ENCODE measurements around the gene JARID2.
A peak's percentile ranks its signal among the peaks of the same experiment; 100 is the strongest.

Gene JARID2

DNA sequence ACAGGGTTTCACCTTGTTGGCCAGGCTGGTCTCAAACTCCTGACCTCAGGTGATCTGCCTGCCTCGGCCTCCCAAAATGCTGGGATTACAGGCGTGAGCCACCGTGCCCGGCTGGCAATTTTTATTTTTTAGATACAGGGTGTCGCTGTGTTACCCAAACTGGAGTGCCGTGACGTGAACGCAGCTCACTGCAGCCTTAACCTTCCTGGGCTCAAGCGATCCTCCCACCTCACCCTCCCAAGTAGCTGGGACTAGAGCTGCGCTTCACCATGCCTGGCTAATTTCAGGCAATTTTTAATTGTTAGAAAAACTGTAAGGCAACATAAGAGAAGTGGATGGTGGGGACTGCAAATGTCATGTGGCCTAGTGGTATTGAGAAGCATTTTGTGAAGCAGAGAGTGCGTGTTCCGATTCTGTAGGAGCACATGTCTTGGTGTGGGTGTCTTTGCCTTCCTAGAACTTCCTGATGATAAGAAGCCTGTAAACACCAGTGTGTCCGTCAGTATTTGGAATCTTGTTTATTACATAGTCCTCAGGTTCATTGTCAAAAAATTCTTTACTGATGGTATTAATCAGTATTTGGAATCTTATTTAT is 18.0 kb downstream of the JARID2 start:
- no peak for FAIRE-seq
- DNase-seq (ENCODE audit: extremely low spot score, insufficient read length, low read depth), result no peak

DNA sequence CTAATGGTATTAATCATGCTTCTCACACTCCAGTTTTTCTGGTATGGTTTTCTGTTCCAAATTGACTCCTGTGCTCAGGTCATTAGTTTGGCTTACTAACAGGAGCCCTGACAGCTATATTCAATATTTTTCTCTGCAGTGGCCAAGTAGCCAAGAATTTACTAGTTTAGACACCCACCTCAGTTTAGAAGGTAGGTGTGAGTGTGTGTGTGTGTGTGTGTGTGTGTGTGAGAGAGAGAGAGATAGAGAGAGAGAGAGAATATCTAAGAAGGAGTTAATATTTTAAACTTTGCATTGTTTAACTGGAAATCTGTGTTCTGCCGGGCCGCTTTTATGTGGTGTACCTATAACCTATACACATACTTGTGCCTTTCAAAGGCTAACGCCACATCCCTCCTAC is 18.5 kb downstream of the JARID2 start:
- FAIRE-seq (no peak), DNase-seq (ENCODE audit: extremely low spot score, insufficient read length, low read depth) (no peak)

DNA sequence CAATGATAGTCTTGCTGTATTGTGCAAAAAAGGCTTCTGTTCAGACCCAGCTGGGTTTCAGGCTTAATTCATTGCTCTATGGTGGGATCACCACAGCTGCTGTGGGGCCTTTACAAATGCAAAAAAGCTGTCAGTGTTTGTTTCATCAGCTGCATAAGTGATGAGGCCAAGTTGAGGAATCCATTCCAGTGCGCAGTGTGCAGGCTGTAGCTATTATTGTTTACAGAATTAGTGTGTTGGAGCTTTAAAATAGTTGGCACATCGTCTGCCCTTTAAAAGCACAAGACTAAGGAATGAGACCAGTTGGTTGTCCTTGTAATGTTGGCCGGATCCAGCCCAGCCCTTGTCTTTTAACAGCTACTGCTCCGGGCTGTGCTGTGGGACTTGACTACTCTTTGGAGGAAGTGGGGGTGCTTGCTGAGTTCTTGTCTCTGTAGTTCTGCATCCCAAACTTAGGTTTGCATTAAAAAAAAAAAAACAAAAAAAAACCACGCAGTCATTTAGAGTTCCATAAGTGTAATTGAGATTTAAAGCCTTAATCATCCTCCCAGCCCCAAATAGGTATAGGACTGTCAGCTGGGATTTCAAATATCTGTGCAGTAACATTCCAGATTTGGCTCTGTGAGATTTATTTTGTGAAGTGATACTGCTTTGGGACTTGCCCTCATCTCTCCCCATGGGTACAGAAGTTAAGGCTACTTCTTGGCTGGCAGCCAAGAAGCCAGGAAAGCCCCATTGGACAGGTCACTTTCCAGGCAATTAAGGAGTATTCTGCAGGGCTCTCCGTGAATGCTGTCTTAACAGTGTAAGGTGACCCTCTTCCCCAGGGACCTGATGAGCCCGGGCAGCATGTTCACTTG is 19.3 kb downstream of the JARID2 start:
- DNase-seq (ENCODE audit: extremely low spot score, insufficient read length, low read depth), result no peak
- FAIRE-seq, result no peak

DNA sequence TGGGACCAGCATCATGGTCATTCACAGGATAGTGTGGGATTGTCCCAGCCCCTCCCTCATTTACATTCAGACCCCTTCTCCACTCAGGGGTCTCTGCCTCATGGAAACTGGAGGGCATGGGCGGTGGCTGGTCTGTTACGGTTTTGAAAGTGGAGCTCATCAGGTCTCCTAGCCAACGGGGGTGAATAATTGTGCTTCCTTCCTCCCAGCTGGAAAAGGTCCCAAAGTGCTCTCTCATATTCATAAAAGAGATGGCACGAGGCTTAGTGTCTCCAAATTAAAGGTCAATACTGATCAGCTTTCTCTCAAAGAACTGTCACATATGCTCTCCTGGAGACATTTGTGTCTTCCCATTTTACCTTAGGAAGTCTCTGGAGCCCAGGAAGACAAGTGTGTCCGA is 19.9 kb downstream of the JARID2 start:
- FAIRE-seq (no peak), DNase-seq (ENCODE audit: extremely low spot score, insufficient read length, low read depth) (no peak)

DNA sequence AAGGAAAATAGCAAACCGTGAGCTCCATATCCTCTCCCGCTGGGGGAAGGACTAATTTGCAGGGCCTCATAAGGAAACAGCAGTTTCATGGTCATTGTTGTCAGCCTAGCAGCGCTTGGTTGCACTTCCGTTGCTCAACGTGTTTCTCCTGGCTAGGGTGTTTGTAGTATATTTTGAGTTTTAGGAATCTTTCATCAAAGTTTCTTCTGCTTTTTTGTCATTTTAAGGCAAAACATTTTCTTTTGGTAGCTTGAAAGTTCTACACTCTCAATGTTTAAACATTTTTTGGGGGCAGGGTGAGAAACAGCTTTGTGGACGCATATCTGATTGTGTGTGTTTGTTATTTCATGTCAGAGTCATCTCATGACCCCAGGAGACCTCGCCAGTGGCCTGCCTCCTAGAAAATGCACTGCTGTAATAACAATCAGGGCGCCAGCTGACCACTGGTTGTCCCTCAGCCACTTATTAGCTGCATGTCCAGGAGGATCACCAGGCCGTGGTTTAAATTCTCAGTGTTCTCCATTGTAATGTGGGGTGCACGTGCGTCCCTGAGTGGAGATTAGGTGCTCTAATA is 20.6 kb downstream of the JARID2 start:
- FAIRE-seq (peak; percentile 55), DNase-seq (ENCODE audit: extremely low spot score, insufficient read length, low read depth) (no peak)

DNA sequence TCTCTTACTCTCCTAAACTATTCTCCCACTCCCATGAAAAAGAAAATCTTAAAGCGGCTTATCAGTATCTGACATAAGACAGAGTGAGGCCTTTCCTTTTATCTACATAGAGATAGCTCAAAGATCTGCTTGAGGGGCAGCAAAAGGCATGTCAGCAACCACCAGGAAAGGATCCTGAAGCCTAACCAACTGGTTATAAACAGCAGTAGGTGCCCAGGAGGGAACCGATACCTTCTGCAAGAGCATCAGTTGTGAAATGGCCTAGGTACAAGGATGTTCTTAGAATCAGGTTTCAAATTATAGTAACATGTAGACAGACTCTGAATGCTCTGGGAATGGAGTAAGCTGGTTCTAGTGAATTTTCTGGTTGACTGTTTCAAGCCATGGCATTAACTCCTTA is 21.4 kb downstream of the JARID2 start:
- DNase-seq (ENCODE audit: extremely low spot score, insufficient read length, low read depth), result no peak
- FAIRE-seq, result no peak

DNA sequence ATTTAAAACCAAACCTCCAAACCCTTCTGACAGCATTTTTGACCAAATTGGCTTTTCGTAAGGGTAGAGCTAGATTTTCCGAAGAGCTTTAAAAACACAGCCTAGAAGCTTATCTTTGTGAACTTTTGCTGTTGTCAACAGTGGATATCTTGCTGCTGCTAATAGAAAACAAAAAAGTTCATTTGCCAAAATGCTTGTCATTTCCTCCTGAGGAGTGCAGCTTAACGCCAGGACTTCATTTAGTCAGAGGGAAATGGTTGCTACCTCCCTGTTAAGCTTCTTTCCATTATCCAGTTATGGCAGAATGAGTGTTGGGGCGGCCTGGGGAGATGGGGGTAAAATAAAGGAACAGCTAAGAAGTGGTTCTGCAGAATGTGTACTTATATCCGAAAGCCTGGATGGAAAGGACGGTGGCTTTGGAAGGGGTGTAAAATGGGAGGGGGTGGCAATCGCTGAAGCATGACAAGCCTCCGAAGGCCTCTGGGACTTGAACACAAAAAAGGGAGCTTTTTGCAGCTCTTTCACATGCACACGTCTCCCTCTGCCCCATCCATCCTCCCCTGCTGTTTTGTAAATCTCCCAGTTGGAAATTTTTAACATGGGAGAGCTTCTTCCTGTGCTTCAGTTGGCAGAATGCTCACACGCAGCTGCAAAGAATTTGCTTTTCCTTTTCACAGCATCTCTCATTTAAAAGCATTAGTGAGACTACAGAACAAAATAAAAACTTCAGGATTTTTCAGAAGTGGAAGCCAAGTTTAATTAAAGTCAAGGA is 22.5 kb downstream of the JARID2 start:
- no peak for FAIRE-seq
- no peak for DNase-seq (ENCODE audit: extremely low spot score, insufficient read length, low read depth)

DNA sequence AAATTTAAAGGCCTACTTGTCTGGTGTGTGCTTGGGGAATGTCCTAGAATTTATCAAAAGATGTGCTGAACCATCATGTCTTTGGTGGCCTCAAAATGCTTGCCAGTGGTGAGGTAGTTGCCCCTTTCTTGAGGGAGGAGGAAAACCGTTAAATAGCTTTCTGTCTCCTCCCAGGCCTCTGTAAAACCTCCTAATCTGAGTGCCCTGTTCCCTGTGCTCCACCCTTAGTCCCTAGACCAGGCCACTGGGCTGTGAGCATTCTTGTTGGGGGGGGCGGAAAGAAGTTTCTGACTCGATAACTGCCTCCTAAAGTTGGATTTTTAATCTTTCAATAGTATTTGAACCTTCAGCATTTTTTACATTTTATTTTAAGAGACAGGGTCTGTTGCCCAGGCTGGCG is 23.1 kb downstream of the JARID2 start:
- DNase-seq (ENCODE audit: extremely low spot score, insufficient read length, low read depth) (no peak), FAIRE-seq (no peak)

DNA sequence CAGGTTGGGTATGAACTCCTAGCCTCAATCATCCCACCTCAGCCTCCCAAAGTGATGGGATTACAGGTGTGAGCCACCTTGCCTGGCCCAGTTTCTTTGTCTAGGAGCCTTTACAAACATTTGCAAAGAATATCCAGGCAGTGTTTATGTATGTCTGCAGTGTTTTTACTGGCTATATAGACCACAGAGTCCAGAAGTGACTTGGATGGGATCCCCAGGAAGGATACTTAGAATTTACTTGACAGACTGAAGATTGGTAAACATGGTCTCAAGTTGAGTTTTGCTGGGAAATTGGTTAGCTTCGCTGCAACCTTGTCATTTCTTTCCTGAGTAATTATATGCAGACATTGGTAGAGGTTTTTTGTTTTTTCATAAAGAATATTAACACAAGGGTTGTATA is 23.8 kb downstream of the JARID2 start:
- FAIRE-seq (no peak), DNase-seq (ENCODE audit: extremely low spot score, insufficient read length, low read depth) (no peak)

DNA sequence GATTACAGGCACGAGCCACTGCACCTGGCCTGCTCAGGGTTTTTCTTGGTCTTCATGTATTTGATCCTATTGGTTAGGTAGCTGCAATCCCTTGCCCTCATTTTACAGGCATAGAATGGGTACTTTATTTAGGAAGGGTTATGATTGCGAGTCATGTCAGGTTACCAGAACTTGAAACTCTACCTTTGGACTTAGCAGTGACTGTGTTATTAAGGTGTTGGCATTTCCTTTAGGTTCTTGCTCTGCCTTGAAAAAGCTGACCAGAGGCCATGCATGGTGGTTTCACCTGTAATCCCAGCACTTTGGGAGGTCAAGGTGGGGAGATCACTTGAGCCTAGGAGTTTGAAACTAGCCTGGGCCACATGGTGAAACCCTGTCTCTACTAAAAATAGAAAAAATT is 24.5 kb downstream of the JARID2 start:
- no peak for FAIRE-seq

DNA sequence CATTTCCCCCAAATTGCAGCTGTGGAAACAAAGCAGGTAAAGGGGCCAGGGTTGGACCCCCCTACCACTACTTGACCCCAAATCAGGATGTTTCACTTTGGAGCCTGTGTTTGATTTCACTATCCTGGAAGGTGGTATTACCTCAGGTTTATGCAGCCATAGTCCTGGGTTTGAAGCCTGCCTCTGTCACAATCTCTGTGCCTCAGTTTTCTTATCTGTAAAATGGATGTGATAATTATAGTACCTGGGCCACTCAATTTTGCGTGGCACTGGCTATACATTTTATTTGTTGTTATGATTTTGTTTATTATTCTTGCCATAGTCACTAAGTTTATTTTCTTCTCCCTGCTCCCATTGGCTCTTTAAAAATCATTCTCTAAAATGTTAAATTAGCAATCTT is 26.7 kb downstream of the JARID2 start:
- no peak for DNase-seq (ENCODE audit: extremely low spot score, insufficient read length, low read depth)
- FAIRE-seq, result no peak

More for the DNA sequence above, 24.5 kb downstream of the JARID2 start:
- no peak for DNase-seq (ENCODE audit: extremely low spot score, insufficient read length, low read depth)

DNA sequence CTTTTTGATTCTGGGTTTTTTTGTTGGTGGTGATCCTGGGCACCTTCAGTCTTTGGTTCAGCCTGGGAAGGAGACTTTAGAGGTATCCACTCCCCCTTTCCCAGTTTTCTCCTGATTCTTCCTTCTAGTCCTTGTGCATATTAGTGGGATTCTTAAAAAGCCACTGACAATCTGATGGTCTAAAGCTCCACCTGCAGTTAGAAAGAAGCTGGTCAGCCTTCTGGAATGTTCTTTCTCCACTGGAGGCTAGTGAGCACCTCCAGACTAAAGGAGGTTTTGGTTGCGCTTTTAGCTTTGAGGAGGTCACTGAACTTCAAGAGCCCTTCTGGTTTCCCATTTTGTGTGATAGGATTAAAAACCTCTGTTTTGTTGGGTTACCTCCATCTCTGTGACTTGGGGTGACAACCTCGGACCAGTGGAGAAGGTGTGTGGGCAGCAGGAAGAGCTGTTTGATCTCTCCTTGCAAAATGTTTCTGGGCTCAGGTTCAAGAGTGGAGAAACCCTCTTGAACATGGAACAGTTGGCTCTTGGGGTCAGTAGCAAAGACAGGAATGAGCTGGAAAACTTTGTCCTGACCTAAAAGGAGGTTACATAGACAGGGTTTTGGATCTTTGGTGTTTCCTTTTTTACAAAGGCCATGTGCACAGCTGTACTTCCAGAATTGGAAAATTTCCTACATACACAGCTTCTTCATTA is 29.0 kb downstream of the JARID2 start:
- DNase-seq (ENCODE audit: extremely low spot score, insufficient read length, low read depth), result no peak
- no peak for FAIRE-seq

DNA sequence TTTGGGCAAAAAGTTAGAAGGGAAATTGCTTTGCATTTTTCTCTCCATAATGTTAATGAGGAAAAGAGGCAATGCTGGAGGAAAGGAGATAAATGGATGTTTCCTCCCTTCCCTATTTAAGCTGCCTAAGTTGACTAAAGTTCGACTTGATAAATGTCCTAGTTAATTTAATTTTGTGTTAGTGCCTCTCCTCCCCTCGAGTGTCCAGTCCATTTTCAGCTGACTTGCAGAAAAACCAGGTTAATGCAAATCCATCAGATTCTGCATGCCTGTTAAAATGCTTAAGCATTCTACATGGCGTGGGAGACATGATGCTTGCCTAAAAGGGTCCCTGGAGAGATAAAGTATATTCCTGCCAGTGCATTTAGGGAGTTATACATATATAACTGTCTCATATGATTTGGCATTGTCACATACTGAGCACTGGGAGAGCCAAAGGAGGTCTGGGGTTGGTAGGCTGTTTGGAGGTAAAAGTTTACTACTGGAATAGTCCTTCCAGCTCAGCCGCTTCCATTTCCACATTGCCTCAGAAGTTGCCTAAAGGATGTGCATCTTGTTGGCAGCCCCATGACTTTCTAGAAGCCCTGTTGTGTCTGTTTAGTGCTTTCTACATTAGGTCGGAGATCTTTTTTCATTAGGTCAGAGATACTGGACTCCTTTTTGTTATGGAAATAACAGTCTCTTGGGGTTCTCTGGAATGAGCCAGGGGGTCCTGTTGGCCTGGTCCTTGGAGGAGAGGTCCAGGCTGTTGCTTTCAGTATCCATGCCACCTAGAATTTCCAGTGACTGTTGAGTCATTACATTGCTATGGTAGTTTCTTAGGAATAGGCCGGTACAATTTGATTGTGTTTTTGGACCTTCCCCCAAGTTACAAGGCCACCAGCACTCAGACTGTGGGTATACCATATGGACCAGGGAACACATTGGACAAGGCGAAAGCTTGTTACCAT is 30.4 kb downstream of the JARID2 start:
- FAIRE-seq (no peak), DNase-seq (ENCODE audit: extremely low spot score, insufficient read length, low read depth) (no peak)

DNA sequence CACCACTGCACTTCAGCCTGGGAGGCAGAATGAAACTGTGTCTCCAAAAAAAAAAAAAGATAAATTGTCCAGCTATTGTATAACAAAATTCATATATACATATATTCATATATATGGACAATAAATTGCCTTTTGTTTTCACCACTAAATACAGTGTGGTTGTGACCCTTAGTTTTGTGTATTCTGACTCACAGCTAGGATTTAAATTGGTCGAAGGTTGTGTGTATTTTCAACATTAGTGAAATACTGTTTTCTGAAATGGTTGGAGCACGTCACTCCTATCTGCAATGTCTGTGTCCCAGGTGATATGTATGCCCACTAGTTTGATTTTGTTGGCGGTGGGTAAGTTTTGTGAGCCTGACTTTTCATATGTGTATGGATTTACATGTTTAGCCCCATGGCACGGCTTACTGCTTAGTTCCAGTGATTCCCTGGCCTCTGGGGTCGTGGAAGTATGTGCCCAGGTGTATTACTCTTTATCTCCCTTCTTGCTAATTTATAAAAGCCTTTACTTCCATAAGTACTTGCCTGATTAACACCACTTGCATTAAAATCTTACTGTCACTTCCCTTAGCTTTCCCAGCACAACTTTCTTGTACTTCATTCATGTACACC is 33.3 kb downstream of the JARID2 start:
- FAIRE-seq (no peak), DNase-seq (ENCODE audit: extremely low spot score, insufficient read length, low read depth) (no peak)

DNA sequence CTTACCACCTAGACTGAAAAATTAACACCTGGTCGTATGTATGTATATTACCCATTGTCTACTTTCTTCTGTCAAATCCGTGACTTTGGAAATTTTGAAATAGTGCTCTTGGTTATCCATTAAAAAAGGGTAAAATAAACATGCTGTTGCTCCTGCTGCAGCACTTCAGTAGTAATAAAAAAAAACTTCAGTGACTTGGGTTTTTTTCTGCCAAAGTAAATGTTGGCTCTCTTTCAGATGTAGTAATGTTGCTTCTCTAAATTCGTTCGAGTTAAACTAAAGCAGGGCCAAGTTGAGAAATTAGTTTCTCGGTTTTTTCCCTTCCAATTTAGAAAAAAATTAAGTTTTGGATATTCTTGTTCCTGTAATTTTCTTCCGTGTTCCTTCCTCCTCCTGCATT is 34.2 kb downstream of the JARID2 start:
- FAIRE-seq (no peak), DNase-seq (ENCODE audit: extremely low spot score, insufficient read length, low read depth) (no peak)

DNA sequence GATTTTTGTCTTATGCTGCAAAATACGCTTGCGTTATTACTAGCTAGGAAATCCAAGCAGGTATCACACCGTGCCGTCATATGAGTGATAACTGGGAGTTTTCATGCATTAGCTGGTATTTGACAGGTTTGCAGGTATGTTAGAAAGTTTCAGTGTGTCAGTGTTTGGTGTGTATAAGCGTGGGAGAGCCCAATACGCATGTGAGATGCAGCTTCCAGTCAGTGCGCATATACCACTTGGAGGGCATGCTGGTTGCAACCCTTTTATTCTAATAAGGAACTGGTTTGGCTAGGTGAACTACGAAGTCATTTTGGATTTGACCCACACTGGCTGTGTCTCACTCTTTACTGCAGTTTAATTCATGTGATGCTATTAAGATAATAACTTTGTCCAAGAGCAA is 35.1 kb downstream of the JARID2 start:
- FAIRE-seq, result no peak
- DNase-seq (ENCODE audit: extremely low spot score, insufficient read length, low read depth), result no peak

DNA sequence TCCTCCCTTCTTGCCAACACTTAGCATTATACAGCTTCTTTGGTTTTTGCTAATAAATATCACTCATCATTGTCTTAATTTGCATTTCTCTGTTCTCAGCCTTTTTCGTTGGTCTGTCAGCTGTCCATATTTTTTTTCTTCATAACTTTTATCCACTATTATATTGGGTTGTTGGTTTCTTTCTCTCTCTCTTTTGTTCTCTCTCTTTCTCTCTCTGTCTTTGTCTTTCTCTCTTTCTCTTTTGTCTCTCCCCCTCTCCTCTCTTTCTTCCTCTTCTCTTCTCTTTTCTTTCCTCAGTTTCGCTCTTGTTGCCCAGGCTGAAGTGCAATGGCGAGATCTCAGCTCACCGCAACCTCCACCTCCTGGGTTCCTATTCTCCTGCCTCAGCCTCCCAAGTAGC is 36.5 kb downstream of the JARID2 start:
- DNase-seq (ENCODE audit: extremely low spot score, insufficient read length, low read depth) (no peak), FAIRE-seq (no peak)

DNA sequence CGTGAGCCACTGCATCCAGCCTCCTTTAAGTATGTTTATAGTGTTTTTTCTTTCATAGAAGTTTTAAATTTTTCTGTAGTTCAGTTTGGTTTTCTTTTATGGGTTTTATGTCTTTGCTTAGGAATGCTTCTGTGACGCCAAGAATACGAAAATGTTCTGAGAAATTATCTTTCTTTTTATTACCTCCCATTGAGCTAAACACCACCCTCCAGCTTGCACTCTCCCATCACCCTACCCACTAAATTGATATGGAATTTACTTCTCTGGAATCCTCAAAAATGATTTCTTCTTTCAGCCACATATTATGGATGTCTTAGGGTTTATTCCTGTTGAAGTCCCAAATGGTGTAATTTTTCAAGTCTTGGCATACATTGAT is 38.1 kb downstream of the JARID2 start:
- no peak for FAIRE-seq
- no peak for DNase-seq (ENCODE audit: extremely low spot score, insufficient read length, low read depth)

DNA sequence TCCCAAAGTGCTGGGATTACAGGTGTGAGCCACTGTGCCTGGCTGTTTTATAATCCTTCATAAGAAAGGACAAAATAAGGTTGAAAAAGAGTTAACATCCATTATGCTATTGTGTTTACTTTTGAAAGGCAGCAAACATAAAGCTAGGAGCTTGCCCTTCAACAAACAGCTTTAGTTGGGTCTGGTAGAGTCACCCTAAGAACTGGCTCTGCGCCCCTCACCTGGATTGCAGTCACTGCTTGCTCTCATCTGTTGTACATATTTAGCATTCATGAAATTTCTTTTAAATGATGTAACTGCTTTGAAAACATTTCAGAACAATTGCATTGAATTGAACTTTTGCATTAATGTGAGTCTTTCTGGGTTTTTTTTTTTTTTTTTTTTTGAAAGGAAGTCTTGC is 38.9 kb downstream of the JARID2 start:
- FAIRE-seq, result no peak
- no peak for DNase-seq (ENCODE audit: extremely low spot score, insufficient read length, low read depth)

All from GM18507 (cell line).